Inferior parietal cortex (tissue), 1 donor: ENCODE data around the gene CRLF2.
A peak's percentile ranks its signal among the peaks of the same experiment; 100 is the strongest.
"Not testable (repeated sequence)": the region's sequence is repeated elsewhere in the genome, so short reads cannot be mapped to it uniquely, and the experiment has no call there.

ENCODE experiments used
- DNase-seq: peaks from one replicate; pipeline ENCODE4 v3.0.0-alpha.2; 2016; ENCODE audit errors: extremely low spot score

Gene CRLF2

DNA sequence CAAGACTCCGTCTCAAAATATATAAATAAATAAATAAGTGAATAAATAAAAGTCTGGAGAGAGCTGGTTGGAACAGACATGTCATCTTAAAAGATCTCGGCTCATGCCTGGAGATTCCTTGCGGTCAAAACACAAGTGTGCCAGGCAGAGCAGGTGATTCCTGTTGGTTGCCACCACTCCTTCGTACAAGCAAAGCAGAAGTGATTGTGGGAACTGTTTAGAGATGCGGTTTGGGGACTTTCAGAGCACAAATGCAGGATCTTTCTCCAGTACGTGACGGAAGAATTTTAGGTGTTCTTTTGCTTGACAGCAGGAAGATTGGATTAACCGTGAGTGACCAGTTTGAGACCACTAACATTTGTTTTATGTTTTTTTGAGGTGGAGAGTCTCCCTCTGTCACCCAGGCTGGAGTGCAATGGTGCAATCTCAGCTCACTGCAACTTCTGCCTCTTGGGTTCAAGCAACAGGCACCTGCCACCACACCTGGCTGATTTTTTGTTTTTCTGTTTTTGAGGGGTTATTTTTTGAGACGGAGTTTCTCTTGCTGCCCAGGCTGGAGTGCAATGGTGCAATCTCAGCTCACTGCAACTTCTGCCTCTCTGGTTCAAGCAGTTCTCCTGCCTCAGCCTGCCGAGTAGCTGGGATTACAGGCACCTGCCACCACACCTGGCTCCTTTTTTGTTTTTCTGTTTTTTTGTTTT lies 2.8 kb upstream of the CRLF2 start:
- DNase-seq: no peak

DNA sequence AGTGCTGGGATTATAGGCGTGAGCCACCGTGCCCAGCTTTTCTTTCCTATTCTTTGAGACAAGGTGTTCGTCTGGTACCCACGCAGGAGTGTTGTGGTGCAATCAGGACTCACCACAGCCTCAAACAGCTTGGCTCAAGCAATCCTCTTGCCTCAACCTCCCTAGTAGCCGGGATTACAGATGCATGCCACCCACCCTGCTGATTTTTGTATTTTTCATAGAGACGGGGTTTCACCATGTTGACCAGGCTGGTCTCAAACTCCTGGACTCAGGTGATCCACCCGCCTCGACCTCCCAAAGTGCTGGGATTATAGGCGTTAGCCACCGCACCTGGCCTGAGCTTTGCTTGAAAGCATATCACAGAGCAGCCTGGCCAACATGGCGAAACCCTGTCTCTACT lies 1.5 kb upstream of the CRLF2 start:
- no peak for DNase-seq

DNA sequence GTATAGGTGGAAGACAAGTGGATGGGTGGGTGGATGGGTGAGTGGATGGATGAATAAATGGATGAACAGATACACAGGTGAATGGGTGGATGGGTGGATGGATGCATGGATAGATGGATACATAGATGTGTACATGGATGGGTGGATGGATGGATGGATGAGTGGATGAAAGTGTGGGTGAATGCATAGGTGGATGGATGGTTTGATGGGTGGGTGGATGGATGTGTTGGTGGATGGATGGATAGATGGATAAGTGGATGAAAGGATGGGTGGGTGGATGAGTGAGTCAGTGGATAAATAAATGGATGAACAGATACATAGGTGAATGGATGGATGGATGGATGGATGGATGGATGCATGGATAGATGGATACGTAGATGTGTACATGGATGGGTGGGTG lies 1.6 kb downstream of the CRLF2 start:
- no peak for DNase-seq

DNA sequence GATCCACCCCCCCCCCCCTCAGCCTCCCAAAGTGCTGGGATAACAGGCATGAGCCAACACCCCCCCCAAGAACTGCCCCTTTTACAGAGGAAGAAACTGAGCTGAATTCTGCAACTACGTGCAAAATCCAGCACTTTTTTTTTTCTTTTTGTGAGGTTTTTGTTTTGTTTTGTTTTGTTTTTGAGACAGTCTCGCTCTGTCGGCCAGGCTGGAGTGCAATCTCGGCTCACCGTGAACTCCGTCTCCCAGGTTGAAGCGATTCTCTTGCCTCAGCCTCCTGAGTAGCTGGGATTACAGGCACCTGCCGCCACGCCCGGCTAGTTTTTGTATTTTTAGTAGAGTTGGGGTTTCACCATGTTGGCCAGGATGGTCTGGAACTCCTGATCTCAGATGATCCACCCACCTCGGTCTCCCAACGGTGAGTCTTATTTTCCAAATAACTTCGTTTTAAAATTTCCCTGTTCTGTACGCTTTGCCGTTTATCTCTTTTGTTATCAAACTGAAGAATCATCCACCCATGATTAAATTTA lies 4.9 kb downstream of the CRLF2 start:
- no peak for DNase-seq

DNA sequence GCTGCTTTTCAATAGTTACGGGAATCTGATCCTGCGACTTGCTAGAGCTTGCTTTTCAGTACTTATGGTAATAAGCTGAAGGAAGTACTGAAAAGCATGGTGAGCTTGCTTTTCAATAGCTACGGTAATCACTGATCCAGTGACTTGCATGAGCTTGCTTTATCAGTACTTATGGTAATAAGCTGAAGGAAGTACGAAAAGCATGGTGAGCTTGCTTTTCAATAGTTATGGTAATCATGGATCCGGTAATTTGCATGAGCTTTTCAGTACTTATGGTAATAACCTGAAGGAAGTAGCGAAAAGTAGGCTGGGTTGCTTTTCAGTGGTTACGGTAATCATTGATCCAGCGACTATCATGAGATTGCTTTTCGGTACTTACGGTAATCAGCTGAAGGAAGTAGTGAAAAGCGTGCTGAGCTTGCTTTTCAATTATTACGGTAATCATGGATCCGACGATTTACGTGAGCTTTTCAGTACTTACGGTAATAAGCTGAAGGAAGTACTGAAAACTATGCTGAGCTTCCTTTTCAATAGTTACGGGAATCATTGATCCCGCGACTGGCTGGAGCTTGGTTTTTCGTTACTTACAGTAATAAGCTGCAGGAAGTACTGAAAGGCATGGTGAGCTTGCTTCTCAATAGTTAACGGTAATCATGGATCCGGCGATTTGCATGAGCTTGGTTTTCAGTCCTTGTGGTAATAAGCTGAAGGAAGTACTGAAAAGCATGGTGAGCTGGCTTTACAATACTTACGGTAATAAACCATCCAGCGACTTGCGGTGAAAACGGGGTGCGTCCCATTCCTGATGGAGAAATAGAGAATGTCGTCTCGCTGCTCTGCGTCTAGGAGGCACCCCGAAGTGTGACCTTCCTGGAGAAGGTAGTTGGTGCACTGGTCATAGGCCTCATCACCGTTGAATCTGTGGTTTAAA lies 6.5 kb downstream of the CRLF2 start:
- peak; percentile 75 for DNase-seq

DNA sequence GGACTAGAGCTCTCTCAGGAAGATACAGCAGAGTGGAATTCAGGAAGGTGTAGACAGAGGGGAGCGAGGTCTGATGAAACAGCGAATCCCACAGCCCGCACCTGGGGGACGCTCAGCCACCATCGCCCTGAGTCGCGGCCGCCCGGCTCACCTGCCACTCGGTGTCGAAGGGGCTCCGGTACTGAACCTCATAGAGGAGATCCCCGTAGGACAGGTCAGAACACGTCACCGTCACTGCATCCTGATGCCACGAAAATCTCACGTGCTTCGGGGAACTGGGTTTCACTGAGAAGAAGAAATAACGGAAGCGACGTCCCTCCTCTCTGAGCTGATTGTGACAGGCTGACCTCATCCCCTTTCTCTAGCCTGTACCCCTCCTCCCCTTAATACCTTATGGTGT lies 10.2 kb downstream of the CRLF2 start:
- DNase-seq: no peak

DNA sequence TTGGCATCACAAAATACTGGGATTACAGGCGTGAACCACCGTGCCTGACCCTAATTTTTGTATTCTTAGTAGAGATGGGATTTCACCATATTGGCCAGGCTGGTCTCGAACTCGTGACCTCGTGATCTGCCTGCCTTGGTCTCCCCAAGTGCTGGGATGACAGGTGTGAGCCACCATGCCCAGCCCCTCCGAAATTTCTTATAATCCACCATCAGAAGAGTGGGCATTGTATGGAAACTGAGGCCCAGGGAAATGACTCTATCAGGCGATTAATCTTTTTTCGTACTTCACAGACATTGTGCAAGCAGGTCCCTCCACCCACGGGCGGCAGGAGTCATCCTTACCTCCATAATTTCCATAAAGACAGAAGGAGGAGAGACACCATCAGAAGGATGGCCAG lies 16.0 kb downstream of the CRLF2 start:
- DNase-seq: no peak

DNA sequence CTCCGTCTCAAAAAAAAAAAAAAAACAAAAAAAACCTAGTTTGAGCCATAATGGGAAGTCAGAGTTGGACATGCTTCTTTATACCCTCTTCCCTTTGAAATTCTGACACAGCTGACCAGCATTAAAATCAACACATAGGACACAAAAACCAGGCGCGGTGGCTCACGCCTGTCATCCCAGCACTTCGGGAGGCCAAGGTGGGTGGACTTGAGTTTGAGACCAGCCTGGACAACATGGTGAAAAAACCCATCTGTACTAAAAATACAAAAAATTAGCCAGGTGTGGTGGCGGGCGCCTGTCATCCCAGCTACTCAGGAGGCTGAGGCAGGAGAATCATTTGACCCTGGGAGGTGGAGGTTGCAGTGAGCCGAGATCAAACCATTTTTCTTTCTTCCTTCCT lies 20.3 kb downstream of the CRLF2 start:
- DNase-seq: not testable (repeated sequence)

DNA sequence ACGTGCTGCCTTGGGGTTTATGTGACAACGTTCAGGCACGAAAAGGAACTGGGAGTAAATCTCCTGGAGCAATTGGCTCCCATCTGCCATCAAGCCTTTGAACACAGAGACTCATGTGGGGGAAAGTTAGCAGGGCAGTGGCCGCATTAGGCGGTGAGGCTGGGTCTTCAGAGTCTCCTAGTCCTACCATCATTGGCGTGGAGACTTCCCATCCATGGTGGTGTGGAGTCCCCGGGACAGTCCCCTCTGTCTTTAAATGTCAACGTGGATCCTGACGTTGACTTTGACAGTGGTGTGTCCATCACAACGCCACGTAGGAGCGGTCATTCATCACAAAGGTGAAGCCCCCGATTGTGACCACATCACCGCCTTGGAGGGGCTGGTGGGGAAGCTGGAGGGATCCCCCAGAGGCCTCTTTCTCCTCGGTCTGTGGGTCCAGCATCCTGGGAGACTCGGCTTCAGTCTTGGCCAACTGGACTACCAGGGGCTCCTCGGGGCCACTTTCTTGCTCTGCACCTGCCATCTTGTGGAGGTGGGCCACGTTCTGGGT lies 21.8 kb downstream of the CRLF2 start:
- DNase-seq: no peak

DNA sequence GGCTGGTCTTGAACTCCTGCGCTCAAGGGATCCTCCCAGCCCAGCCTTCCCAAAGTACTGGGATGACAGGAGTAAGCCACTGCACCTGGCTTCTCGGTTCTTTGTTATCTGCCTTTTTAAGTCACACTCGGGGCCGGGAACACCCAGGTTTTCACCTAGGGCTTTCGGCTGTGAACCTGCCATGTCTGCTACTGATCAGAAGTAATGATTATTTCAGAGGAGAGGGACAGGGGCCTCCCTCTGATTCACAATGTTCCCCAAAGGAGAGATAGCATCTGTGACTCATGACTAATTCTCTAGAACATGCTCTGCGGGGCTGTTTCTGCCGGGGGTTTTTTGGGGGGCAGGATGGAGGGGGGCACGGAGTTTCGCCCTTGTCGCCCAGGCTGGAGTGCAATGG lies 26.9 kb downstream of the CRLF2 start:
- DNase-seq: no peak

DNA sequence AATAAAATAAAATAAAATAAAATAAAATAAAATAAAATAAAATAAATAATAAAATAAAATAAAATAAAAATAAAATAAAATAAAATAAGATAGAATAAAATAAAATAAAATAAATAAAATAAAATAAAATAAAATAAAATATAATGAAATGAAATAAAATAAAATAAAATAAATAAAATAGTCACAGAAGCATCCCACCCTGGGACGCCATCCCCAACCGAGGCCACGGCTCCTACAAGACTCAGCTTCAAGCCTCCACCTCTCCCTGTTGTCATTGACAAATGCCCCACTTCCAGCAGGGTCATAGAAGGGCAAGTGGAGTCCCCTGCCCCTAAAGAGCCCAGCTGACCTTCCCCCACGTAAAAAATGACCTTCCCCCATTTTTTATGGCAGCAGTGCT lies 30.2 kb downstream of the CRLF2 start:
- DNase-seq: no peak

DNA sequence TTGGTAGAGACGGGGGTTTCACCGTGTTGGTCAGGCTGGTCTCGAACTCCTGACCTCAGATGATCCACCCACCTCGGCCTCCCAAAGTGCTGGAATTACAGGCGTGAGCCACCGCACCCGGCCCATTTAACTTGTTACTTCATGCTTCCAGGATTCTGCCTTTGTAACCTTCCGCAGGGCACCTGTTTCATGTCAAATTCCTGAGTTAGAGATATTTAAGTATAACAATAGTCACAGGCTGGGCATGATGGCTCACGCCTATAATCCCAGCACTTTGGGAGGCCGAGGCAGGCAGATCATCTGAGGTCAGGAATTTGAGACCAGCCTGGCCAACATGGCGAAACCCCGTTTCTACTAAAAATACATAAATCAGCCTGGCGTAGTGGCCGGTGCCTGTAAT lies 30.8 kb downstream of the CRLF2 start:
- DNase-seq: not testable (repeated sequence)

DNA sequence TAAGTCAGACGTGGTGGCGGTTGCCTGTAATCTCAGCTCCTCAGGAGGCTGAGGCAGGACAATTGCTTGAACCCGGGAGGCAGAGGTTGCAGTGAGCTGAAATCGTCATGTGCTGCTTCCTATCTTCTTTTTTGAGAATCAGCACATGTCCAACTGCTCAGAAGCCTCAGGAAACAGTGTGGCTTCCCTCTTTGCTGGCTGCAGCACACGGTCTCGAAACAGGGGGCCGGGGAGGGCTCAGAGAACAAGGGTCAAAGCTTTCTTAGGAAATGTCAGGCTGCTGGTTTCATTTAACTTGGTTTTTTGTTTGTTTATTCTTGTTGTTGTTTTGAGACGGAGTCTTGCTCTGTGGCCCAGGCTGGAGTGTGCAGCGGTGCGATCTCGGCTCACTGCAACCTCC lies 31.3 kb downstream of the CRLF2 start:
- DNase-seq: no peak

DNA sequence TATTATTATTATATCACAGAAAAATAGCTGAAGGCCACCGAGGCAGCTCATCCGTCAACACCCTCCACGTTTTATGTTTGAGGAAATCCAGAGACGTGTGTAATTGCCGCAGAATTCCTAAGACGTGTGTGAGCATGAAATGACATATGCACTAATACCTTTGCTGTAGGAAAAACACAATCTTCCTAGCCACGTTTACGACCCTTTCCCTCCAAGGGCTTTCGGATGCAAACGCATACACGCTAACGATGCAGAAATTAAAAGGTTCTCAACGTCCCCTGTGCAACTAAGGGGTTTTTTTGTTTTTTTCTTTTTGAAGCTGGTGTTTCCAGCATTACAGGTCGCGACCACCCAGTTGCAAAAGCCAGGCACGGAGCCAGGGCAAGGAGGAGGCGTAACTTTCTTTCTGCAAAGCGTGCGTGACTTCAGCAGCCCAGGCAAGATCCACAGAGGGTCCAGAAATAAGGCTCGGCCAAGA lies 33.8 kb downstream of the CRLF2 start:
- DNase-seq: no peak

DNA sequence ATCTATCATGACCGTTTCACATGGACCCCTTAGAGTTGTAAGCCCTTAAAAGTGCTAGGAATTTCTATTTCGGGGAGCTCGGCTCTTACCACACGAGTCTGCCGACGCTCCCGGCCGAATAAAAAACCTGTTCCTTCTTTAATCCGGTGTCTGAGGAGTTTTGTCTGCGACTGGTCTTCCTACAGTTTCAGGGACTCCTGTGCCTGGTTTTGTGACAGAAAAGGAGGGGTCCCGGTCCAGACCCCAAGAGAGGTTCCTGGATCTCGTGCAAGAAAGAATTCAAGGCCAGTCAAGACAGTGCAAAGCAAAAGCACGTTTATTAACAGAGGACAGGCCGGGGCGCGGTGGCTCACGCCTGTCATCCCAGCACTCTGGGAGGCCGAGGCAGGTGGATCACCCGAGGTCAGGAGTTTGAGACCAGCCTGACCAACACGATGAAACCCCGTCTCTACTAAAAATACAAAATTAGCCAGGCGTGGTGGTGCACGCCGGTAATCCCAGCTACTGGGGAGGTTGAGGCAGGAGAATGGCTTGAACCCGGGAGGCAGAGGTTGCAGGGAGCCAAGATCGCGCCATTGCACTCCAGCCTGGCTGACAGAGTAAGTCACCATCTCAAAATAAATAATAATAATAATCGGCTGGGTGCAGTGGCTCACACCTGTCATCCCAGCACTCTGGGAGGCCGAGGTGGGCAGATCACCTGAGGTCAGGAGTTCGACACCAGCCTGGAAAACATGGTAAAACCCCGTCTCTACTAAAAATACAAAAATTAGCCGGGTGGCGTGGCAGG lies 35.7 kb downstream of the CRLF2 start:
- not testable (repeated sequence) for DNase-seq

DNA sequence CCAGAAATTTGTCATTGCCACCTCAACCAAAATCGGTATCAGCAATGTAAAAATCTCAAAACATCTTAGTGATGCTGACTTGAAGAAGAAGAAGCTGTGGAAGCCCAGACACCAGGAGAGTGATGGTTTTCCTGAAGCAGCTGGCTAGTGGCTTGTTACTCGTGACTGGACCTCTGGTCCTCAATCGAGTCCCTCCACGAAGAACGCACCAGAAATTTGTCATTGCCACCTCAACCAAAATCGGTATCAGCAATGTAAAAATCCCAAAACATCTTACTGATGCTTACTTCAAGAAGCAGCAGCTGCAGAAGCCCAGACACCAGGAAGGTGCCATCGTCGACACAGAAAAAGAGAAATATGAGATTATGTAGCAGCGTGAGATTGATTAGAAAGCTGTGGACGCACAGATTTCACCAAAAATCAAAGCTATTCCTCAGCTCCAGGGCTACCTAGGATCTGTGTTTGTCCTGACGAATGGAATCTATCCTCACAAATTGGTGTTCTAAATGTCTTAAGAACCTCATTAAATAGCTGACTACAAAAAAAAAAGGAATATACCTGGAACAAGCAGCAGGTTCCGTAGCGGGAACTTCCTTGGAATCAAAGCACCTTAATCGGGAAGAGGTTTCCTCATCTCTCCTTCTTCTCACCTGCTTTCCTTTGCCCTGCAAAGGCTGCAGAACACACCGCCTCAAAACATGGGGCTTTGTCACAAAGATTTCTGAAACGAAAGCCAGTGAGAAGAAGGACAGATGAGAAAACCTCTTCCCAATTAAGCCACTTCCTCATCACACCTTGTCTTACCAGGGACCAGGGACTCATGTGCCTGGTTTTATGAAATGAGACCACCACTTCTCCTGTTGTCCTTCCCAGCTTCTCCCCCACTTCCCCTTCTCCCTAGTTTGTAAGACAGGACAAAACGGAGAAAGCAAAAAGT lies 37.6 kb downstream of the CRLF2 start:
- not testable (repeated sequence) for DNase-seq

DNA sequence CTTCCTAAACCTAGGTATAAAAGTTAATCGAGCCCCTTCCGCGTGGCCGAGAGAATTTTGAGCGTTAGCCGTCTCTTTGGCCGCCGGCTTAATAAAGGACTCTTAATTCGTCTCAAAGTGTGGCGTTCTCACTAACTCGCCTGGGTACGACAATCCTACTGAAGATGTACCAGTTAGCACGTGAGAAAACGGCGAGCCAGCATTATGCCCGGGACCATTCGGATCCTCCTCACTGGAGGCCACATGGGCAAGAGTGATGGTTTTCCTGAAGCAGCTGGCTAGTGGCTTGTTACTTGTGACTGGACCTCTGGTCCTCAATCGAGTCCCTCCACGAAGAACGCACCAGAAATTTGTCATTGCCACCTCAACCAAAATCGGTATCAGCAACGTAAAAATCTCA lies 39.0 kb downstream of the CRLF2 start:
- DNase-seq: not testable (repeated sequence)

DNA sequence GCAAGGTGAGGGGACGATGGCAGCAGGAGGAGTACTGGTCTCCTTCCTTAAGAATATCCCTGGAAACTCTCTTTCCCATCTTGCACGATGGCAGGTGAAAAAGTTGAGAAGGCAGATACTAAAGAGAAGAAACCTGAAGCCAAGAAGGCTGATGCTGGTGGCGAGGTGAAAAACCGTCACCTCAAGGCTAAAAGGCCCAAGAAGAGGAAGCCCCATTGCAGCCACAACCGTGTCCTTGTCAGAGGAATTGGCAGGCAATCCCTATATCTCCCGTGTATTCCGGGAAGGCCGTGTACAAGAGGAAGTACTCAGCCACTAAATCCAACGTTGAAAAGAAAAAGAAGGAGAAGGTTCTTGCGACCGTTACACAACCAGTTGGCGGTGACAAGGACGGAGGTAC lies 40.0 kb downstream of the CRLF2 start:
- no peak for DNase-seq

DNA sequence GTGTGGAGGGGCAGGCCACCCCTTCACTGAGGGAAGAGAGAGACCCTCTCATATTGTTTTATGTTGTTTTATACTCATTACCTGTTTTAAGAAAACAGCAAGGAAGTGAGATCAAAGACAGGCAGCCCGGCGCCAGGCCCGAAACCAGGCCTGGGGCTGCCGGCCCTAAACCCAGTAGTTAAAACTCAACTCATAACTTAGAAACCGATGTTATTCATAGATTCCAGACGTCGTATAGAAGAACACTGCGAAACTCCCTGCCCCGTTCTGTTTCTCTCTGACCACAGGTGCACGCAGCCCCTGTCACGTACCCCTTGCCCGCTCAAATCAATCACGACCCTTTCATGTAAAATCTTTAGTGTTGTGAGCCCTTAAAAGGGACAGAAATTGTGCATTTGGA lies 40.5 kb downstream of the CRLF2 start:
- not testable (repeated sequence) for DNase-seq

DNA sequence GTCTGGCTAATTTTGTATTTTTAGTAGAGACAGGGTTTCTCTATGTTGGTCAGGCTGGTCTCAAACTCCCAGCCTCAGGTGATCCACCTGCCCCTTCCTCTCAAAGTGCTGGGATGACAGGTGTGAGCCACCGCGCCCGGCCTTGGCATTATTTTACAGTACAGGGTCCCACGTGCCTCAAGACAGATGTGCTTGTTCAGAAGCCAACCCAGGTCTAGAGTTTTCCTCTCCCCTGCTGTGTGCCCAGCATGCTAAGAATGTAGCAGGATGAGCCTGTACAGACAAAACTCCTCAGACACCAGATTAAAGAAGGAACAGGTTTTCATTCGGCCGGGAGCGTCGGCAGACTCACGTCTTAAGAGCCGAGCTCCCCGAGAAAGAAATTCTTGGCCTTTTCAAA lies 42.2 kb downstream of the CRLF2 start:
- DNase-seq: no peak

DNA sequence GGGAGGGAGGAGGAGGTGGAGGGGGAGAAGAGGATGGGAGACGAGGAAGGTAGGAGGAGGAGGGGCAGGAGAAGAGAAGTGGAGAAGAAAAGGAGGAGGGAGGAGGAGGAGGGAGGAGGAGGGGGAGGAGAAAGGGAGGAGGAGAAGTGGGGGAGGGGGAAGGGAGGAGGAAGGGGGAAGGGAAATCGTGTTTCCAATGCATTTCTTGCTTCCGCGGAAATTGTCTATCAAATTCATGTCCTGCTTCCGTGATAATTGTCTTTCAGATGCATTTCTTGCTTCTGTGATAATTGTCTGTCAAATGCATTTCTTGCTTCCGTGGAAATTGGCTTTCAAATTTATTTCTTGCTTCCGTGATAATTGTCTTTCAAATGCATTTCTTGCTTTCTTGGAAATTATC lies 43.3 kb downstream of the CRLF2 start:
- no peak for DNase-seq
